ENCODE data around the gene RBMS3.

The RBMS3 gene

DNA sequence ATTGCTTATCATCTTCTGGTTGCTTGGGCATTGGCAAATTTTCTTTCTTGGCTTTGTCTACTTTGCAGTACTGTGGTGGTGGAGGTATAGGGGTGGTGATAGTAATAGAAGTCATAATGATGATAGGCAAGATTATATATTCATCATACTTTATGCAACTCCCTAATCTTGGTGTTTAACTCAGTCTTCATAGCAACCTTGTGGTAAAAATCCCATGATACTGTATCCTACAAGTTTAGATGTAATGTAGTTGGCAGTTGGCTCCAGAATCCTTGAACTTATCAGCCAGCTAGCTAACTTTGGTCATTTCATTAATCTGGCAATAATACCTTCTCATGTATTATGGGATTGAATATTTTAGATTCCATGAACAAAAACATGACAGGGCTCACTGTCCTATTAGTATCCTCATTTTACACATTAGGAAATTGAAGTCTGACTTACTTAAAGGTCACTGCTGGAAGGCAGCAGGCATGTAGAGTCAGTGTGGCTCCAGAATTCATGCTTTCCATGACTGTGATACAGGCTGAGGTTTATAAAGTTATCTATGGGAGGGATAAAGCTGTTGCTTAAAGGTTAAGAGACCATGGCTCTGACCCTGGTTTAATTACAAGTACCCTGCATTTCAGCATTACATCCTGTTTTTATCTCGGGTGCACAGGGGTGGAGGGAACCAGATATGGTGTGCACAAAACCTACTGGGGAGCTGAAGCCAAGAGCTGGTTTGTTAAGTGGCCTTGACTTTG lies 33.3 kb downstream of the RBMS3 start:
- TF ChIP-seq, protein P1, sequence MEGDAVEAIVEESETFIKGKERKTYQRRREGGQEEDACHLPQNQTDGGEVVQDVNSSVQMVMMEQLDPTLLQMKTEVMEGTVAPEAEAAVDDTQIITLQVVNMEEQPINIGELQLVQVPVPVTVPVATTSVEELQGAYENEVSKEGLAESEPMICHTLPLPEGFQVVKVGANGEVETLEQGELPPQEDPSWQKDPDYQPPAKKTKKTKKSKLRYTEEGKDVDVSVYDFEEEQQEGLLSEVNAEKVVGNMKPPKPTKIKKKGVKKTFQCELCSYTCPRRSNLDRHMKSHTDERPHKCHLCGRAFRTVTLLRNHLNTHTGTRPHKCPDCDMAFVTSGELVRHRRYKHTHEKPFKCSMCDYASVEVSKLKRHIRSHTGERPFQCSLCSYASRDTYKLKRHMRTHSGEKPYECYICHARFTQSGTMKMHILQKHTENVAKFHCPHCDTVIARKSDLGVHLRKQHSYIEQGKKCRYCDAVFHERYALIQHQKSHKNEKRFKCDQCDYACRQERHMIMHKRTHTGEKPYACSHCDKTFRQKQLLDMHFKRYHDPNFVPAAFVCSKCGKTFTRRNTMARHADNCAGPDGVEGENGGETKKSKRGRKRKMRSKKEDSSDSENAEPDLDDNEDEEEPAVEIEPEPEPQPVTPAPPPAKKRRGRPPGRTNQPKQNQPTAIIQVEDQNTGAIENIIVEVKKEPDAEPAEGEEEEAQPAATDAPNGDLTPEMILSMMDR (IDR thresholded peaks at IDR 0.05): no peak

DNA sequence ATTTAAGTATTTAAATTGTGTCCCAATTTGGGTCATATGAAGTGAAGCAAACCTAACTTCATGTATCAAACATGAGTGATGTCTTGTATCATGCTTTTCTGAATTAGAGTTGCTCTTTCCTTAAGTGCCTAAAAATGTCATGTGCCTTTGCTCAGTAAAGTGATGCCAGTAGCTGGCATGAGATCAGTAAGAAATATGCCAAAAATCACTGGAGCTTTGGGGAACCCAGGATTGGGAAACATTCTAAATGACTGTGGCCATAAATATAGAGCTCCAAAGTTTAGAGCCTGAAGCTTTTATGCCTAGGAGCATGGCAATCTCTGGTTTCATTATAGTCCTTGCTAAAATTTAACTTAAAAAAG lies 33.8 kb downstream of the RBMS3 start:
- TF ChIP-seq, protein P1 (IDR thresholded peaks at IDR 0.05): no peak

DNA sequence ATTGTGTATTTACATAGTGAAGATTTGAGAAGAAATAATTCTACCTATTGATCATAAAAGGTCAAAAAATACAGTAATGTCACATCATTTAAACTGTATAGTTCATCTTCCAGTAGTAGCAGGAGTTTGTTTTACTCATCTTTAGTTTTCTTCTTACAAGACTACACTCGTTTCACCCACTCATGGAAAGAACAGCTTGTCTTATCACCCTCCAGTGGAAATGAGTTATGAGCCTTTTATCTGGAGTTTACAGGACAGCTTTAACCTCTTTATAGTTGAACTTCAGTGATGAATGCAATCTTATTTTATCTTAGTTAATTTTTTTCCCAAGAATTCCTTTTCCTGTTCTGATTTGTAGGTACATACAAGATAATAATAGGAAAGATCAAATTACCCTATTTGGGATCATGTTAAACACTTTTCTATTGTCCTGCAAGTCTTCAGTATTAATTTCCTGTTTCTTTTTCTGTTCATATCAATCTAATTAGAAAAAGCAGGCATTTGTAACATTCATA lies 36.8 kb downstream of the RBMS3 start:
- TF ChIP-seq, protein P1 (IDR thresholded peaks at IDR 0.05): no peak

GRCh38 chr3:29318251-29318650 lies 37.4 kb downstream of the RBMS3 start:
- TF ChIP-seq, protein P1 (IDR thresholded peaks at IDR 0.05): no peak

DNA sequence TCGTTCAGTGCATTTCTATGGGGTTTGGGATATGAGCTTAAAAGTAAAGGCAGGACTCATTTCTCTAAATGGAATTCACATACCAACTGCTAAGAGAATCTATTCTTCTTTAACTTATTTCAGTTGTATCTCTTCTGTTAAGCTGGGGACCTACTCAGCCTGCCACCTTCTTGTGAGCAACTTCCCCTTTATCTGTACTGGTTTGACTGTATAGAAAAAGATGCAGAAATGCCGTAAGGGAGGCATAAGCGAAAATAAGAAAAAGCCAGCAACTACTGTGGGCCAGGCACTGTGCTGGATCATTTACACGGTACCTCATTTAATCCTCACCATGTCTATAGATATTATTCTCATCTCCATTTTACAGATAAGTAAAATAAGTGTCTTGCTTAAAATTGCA lies 38.4 kb downstream of the RBMS3 start:
- TF ChIP-seq, protein P1 (IDR thresholded peaks at IDR 0.05): no peak

DNA sequence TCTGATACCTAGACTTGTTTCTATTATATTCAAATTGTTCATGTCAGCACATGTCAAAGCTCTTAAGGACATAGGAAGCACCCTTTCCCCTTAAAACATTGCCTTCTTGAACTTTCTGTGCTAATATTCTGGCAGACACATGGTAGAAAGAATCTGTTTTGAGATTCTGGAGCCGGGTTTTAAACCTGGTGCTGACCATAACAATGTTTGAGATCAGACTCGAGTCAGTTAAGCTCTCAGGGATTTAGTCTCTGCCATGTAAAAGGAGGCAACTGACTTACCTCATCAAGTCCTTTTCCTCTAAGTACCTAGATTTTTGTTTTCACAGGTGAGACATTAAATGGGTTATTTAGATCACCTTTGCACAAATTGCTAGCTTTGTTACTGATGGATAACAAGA lies 38.9 kb downstream of the RBMS3 start:
- TF ChIP-seq, protein P1 (IDR thresholded peaks at IDR 0.05): no peak

DNA sequence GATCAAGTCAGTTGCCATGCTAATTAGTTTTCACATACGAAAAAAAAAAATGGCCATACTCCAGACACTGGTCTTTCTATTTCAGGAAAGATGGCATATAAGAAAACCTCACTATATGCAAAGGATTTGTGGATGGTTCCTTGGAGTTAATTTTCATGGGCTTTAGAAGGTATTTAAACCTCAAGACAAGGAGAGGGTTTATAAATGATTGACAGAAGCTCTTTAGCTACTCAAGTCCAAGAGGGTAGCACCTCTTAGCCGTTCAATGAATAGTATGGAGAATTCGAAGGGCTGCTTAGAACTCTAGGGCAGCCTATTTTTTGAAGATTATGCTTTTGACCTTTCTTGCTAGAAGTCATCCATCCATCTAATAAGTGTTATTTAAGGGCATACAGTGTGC lies 41.7 kb downstream of the RBMS3 start:
- TF ChIP-seq, protein P1 (IDR thresholded peaks at IDR 0.05): no peak

Measured in LNCAP (cell line).